A549 (cell line): ENCODE data around the gene ANTXR2. TPM values are rescaled to one million over a fixed set of nuclear protein-coding genes. Genes with fewer than 3 reads are reported as not detected.

Experiments
- ATAC-seq, 2 experiments: fragments of 200-7000 bp in 1 of 2; fragments of >200 bp in 1 of 2; cut with Nextera tagmentation in 1 of 2; cut with Tn5 transposase in 1 of 2; 3 replicates each; pipeline versions ENCODE4 v1.8.0 to v1.9.1; 2018 to 2020; ENCODE audit warnings: mild to moderate bottlenecking in 1 of 2, moderate library complexity in 1 of 2
- CTCF ChIA-PET: fragments of 300-600 bp; sonication (Branson Sonifier 250); formaldehyde crosslinking; extraction: SDS; loops from one replicate; lab custom pipeline; 2021; ENCODE audit warnings: antibody characterized with exemption, inconsistent platforms; lab: Yijun Ruan, JAX
- POLR2A ChIA-PET: fragments of 350-600 bp; formaldehyde crosslinking; extraction: SDS; loops from one replicate; lab custom pipeline; 2021; ENCODE audit warnings: antibody characterized with exemption, inconsistent platforms; lab: Yijun Ruan, JAX
- DNase-seq, 2 experiments: peaks; one replicate each; pipeline versions ENCODE4 v3.0.0 to v3.0.0-alpha.2; 2011 to 2016; ENCODE audit warnings: low read depth in 1 of 2, low spot score in 1 of 2
- FAIRE-seq: peaks from 2 replicates; lab custom pipeline; 2011; peaks lifted over from hg19 to GRCh38; lab: Jason Lieb, UNC
- H3K27ac ChIP-seq, 2 experiments: fragments of >200 bp; sonication (Bioruptor Twin); formaldehyde crosslinking; 3 replicates each; pipeline ENCODE4 v1.5.1; 2016 to 2017
- H3K4me1 ChIP-seq: fragments of >200 bp; sonication (Bioruptor Twin); formaldehyde crosslinking; 3 replicates; pipeline ENCODE4 v1.6.1; 2016
- H3K4me2 ChIP-seq: fragments of >200 bp; sonication (Bioruptor Twin); formaldehyde crosslinking; 3 replicates; pipeline ENCODE4 v1.6.1; 2016
- H3K4me3 ChIP-seq: fragments of >200 bp; sonication (Bioruptor Twin); formaldehyde crosslinking; 3 replicates; pipeline ENCODE4 v1.5.1; 2016
- H3K9me3 ChIP-seq: fragments of >200 bp; sonication (Bioruptor Twin); formaldehyde crosslinking; 3 replicates; pipeline ENCODE4 v1.6.1; 2016
- CHD2 ChIP-seq: fragments of 150-350 bp; IDR thresholded peaks from 2 replicates; pipeline ENCODE4 v1.6.1; 2014; ENCODE audit warnings: low read length; ENCODE audit not compliant: partially characterized antibody
- CHD4 ChIP-seq: fragments of 200-600 bp; sonication (generic); IDR thresholded peaks from 2 replicates; pipeline ENCODE4 v1.6.1; 2016; ENCODE audit warnings: antibody characterized with exemption, mild to moderate bottlenecking, borderline replicate concordance
- CTCF ChIP-seq: fragments of >200 bp; sonication (Bioruptor Twin); formaldehyde crosslinking; IDR thresholded peaks from 3 replicates; pipeline ENCODE4 v1.5.1; 2016
- EHF ChIP-seq: fragments of 250-450 bp; sonication (Bioruptor Pico); IDR thresholded peaks from 2 replicates; pipeline ENCODE4 v1.5.0; 2020; ENCODE audit warnings: mild to moderate bottlenecking
- EHMT2 ChIP-seq: fragments of 200-600 bp; sonication (generic); IDR thresholded peaks from 2 replicates; pipeline ENCODE4 v1.6.1; 2016; ENCODE audit warnings: antibody characterized with exemption, low read depth, mild to moderate bottlenecking, moderate library complexity
- ESRRA ChIP-seq: fragments of 150-350 bp; IDR thresholded peaks from 2 replicates; pipeline ENCODE4 v1.6.1; 2014; ENCODE audit warnings: mild to moderate bottlenecking, low read length, borderline replicate concordance
- FOXS1 ChIP-seq: fragments of 250-450 bp; sonication (Bioruptor Pico); IDR thresholded peaks from 2 replicates; pipeline ENCODE4 v1.5.0; 2020; ENCODE audit warnings: mild to moderate bottlenecking, moderate library complexity
- GATA3 ChIP-seq: IDR thresholded peaks from 2 replicates; pipeline ENCODE4 v1.6.1; 2012; ENCODE audit warnings: borderline replicate concordance
- HDAC2 ChIP-seq: fragments of 200-600 bp; sonication (generic); IDR thresholded peaks from 2 replicates; pipeline ENCODE4 v1.6.1; 2016
- HOXA7 ChIP-seq: fragments of 250-450 bp; sonication (Bioruptor Pico); IDR thresholded peaks from 2 replicates; pipeline ENCODE4 v1.5.0; 2020; ENCODE audit warnings: mild to moderate bottlenecking, moderate library complexity
- MAFK ChIP-seq: fragments of 450-650 bp; IDR thresholded peaks from 2 replicates; pipeline ENCODE4 v1.6.1; 2014; ENCODE audit not compliant: partially characterized antibody
- PHF8 ChIP-seq: fragments of 200-600 bp; sonication (generic); IDR thresholded peaks from 2 replicates; pipeline ENCODE4 v1.6.1; 2016; ENCODE audit warnings: low read depth, mild to moderate bottlenecking, antibody characterized with exemption, moderate library complexity, borderline replicate concordance
- POLR2AphosphoS2 ChIP-seq: conservative IDR thresholded peaks from 2 replicates; pipeline ENCODE4 v1.6.1; 2012; ENCODE audit warnings: low read length, improper control_type of control experiment, inconsistent platforms
- RCOR1 ChIP-seq: fragments of 150-350 bp; IDR thresholded peaks from 2 replicates; pipeline ENCODE4 v1.6.1; 2014; ENCODE audit warnings: antibody characterized with exemption, low read length, low read depth
- RNF2 ChIP-seq: fragments of 200-600 bp; sonication (generic); IDR thresholded peaks from 2 replicates; pipeline ENCODE4 v1.6.1; 2016; ENCODE audit warnings: low read depth, mild to moderate bottlenecking, antibody characterized with exemption, moderate library complexity, borderline replicate concordance
- SMC3 ChIP-seq: fragments of >200 bp; sonication (Bioruptor Twin); formaldehyde crosslinking; IDR thresholded peaks from 3 replicates; pipeline ENCODE4 v1.6.1; 2018; ENCODE audit warnings: inconsistent platforms
- SREBF2 ChIP-seq: fragments of 450-650 bp; IDR thresholded peaks from 2 replicates; pipeline ENCODE4 v1.6.1; 2014; ENCODE audit warnings: mild to moderate bottlenecking, moderate library complexity
- TFCP2L1 ChIP-seq: fragments of 250-450 bp; sonication (Bioruptor Pico); IDR thresholded peaks from 2 replicates; pipeline ENCODE4 v1.5.0; 2021; ENCODE audit warnings: mild to moderate bottlenecking
- ZFP36 ChIP-seq: fragments of 450-650 bp; IDR thresholded peaks from 2 replicates; pipeline ENCODE4 v1.6.1; 2014; ENCODE audit warnings: borderline replicate concordance; ENCODE audit not compliant: partially characterized antibody
- WGBS: methylation state at CpG from one replicate; pipeline ENCODE4 v1.1.6; 2017; ENCODE audit errors: missing lambda C conversion rate; 5-methylcytosine and 5-hydroxymethylcytosine counted together
- polyA plus RNA-seq, 4 experiments: library from polyadenylated mRNA; depleted of rRNA in 3 of 4; stranded (reverse); fragments of >200 nt; fragmentation: RNase III in 1 of 4; extraction: RNeasy Plus Mini Kit Qiagen cat#74134 plus additional on column Dnase treatment in 1 of 4; gene quantifications; 2 replicates in 3 of 4; 3 replicates in 1 of 4; pipeline ENCODE4 v1.2.3, GENCODE V29; 2011 to 2017
- TF ChIP-seq, protein P1 (sequence below): fragments of 450-650 bp; IDR thresholded peaks from 2 replicates; pipeline ENCODE4 v1.6.1; 2014; ENCODE audit warnings: antibody characterized with exemption
- TF ChIP-seq, protein P2 (sequence below): fragments of 150-350 bp; IDR thresholded peaks from 2 replicates; pipeline ENCODE4 v1.6.1; 2014; ENCODE audit warnings: low read depth, mild to moderate bottlenecking, low read length

ANTXR2 gene
- polyA plus RNA-seq, 2 of the 4 experiments (the other 2 are of a cell fraction), result 2.3 to 3.0 TPM

DNA sequence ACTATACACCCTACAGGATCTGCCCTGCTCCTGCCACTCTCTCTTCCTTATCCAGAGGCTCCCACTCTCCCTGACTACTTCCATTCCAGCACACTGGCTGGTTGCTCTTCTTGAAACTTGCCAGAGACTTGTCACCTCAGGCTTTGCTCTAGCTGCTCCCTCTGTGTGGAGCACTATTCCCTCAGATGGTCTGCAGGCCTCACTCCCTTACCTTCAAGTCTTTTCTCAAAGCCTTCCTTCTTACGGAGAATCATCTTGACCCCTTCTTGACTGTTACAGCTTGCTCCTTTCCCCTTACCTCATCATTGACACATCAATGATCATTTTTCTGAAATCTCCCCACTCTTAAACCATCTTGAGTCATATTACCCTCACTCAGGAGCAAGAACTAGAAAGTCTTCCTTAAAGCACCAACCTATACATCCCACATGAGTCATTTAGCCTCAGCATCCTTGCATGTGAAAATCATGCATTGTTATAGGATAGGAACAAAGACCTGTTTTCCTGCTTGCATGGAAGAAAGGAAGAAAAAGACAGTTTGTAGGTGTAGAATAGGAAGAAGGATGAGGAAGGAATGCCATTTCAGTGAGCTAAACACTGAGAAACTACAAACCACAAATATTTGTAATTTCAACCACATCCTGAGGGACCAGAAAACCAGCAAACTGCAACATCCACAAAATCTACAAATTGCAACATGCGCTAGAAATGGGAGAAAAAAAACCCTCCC lies 55.7 kb downstream of the ANTXR2 start (continued):
- TF ChIP-seq, protein P1, sequence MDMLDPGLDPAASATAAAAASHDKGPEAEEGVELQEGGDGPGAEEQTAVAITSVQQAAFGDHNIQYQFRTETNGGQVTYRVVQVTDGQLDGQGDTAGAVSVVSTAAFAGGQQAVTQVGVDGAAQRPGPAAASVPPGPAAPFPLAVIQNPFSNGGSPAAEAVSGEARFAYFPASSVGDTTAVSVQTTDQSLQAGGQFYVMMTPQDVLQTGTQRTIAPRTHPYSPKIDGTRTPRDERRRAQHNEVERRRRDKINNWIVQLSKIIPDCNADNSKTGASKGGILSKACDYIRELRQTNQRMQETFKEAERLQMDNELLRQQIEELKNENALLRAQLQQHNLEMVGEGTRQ, result no peak
- TF ChIP-seq RNF2 (no peak), CHD2 (no peak), PHF8 (no peak)

- H3K27ac ChIP-seq, result no peak overlapping the region
- FAIRE-seq (no peak), DNase-seq (no peak), ATAC-seq (no peak)
- ChIA-PET CTCF (no interaction called here), POLR2A (no interaction called here)
- WGBS, result 73% methylated on average over 1 of the region's 1 CpG
- TF ChIP-seq CTCF (no peak), EHF (CRISPR knock-in tag) (no peak), HOXA7 (no peak), FOXS1 (no peak), HDAC2 (no peak), SMC3 (no peak), GATA3 (no peak), ZFP36 (no peak), ESRRA (no peak), TFCP2L1 (CRISPR knock-in tag) (no peak), EHMT2 (no peak), RCOR1 (no peak), CHD4 (no peak), POLR2AphosphoS2 (no peak), MAFK (no peak), SREBF2 (no peak)
- TF ChIP-seq, protein P2, sequence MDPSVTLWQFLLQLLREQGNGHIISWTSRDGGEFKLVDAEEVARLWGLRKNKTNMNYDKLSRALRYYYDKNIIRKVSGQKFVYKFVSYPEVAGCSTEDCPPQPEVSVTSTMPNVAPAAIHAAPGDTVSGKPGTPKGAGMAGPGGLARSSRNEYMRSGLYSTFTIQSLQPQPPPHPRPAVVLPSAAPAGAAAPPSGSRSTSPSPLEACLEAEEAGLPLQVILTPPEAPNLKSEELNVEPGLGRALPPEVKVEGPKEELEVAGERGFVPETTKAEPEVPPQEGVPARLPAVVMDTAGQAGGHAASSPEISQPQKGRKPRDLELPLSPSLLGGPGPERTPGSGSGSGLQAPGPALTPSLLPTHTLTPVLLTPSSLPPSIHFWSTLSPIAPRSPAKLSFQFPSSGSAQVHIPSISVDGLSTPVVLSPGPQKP, result no peak
- TF ChIP-seq, protein P1, result no peak
- H3K9me3 ChIP-seq, result no peaks in the 10 kb centered on the region
- no peaks in the 10 kb centered on the region for H3K4me1 ChIP-seq
- H3K4me2 ChIP-seq, result no peak overlapping the region
- H3K4me3 ChIP-seq, result no peak overlapping the region
Observed at GRCh38 chr4:80016506-80016905, 56.5 kb downstream of the ANTXR2 start.
